Mucosa of gallbladder (tissue), 1 donor: ENCODE results near the gene SUSD2. TPM values are rescaled to one million over a fixed set of nuclear protein-coding genes. Genes with fewer than 3 reads are reported as not detected.
A peak's percentile ranks its signal among the peaks of the same experiment; 100 is the strongest.
"Not testable (repeated sequence)": the region's sequence is repeated elsewhere in the genome, so short reads cannot be mapped to it uniquely, and the experiment has no call there.

Experiments
- DNase-seq: peaks from one replicate; pipeline ENCODE4 v3.0.0-alpha.2; 2020; ENCODE audit warnings: low spot score
- total RNA-seq: library from RNA; stranded (reverse); gene quantifications from one replicate; pipeline ENCODE4 v1.2.1, GENCODE V29; 2021
- donor health status: DM: no; HTN: no; CAD: no.

Gene SUSD2, protein sequence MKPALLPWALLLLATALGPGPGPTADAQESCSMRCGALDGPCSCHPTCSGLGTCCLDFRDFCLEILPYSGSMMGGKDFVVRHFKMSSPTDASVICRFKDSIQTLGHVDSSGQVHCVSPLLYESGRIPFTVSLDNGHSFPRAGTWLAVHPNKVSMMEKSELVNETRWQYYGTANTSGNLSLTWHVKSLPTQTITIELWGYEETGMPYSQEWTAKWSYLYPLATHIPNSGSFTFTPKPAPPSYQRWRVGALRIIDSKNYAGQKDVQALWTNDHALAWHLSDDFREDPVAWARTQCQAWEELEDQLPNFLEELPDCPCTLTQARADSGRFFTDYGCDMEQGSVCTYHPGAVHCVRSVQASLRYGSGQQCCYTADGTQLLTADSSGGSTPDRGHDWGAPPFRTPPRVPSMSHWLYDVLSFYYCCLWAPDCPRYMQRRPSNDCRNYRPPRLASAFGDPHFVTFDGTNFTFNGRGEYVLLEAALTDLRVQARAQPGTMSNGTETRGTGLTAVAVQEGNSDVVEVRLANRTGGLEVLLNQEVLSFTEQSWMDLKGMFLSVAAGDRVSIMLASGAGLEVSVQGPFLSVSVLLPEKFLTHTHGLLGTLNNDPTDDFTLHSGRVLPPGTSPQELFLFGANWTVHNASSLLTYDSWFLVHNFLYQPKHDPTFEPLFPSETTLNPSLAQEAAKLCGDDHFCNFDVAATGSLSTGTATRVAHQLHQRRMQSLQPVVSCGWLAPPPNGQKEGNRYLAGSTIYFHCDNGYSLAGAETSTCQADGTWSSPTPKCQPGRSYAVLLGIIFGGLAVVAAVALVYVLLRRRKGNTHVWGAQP
- 2.0 TPM for total RNA-seq

GRCh38 chr22:24181088-24181995 is at the start of gene SUSD2:
Gene SUSD2 (plus strand): TSS chr22:24181487. CDS start chr22:24181520, 33 bp downstream.
- DNase-seq: no peak

- DNase-seq: no peak
These were observed 47.9 kb upstream of the SUSD2 start for GRCh38 chr22:24133187-24133965.

GRCh38 chr22:24134090-24134846 is 47.0 kb upstream of the SUSD2 start:
- DNase-seq: peak; percentile 57

DNA sequence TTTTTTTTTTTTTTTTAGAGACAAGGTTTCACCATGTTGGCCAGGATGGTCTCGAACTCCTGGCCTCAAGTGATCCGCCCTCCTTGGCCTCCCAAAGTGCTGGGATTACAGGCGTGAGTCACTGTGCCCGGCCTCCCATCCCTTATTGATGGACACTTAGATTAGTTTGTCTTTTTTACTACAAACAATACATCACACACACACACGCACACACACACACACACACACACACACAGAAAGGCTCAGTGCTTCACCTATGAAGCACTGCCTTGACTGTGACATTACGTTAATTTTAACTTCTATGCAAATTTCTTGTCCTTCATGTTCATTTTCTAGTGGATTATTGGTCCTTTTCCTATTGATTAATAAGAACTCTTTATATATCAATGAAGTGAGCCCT is 44.8 kb upstream of the SUSD2 start:
- DNase-seq: not testable (repeated sequence)

DNA sequence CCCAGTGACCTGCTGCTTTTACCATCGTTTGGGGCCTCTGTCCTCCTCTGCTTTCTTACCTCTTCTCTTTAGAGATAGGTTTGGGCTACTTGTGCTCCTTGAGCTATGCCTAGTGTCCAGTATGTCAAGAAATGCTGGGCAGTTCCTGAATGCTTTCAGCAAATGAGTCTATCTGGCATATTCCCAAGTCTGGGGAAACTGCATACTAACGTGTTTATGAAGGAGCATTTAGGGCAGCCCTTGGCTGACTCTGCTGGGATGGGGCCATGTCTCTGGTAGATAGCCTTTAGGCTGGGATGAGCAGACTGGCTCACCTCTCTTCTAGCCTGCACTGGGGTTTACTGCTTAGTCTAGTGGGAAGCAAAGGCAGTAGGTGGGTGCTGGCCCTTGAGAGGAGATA is 43.7 kb upstream of the SUSD2 start:
- no peak for DNase-seq

GRCh38 chr22:24138649-24139420 is 42.5 kb upstream of the SUSD2 start:
- no peak for DNase-seq

DNA sequence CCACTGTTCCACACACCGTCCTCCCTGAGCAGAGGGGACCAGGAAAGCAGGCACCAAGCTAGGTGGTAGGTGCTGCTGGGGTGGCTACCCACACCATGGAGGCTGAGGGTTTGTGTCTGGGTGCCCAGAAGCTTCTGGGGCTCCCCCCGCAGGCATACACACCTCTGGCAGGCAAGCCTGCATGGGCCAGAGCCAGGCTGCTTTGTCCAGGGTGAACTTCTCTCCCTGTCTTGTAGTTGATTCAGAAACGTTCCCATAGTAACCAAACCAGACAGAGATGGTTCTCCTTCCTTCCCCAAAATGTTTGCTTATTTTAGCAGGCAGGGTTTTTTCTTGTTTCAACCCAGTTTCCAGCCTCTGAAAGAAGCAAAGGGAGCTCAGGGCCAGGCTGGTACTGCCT is 40.9 kb upstream of the SUSD2 start:
- no peak for DNase-seq

GRCh38 chr22:24141586-24141985 is 39.7 kb upstream of the SUSD2 start:
- no peak for DNase-seq

DNA sequence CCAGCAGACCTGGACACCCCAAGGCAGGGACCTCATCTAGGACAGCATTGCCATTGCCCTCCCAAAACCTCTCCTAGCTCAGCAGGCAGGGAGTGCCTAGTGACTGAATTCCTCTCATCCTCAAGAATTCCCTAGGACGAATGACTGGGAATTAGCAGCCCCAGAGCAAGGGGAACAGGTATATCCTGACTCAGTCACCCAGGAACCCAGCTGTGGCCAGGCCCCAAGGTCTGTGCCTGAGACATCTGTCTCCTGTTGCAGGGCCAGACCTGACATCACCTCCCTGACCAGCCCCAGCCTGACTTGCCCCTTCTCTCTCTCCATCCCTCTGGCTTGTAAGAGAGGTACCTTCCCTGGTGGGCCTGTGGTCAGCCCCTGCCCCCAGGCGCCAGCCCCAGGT is 39.0 kb upstream of the SUSD2 start:
- no peak for DNase-seq

DNA sequence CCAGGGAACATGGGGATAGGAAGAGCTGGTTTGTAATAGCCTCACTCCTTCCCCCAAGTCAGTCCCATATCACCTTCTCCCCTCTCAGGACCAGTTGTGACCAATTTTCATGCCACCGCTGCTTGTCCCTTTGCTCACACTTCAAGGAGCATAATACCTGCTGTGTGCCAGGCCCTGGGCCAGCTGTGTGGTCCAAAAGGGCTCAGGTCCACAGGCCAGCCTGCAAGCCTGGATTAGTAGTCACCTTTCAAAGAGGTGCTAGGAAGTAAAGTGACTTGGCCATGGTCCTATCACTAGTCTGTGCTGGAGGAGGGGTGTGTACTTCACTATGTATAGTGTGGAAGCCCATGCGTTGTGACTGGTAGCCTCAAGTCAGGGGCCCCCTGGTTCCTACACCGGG is 38.5 kb upstream of the SUSD2 start:
- no peak for DNase-seq

GRCh38 chr22:24144056-24144777 is 37.1 kb upstream of the SUSD2 start:
- DNase-seq: no peak

GRCh38 chr22:24144778-24145085 is 36.6 kb upstream of the SUSD2 start:
- no peak for DNase-seq

- no peak for DNase-seq
These were observed 35.7 kb upstream of the SUSD2 start for GRCh38 chr22:24145446-24146193.

GRCh38 chr22:24146194-24146616 is 35.1 kb upstream of the SUSD2 start:
- peak; percentile 51 for DNase-seq

- DNase-seq: no peak
These were observed 34.4 kb upstream of the SUSD2 start for GRCh38 chr22:24146791-24147353.

DNA sequence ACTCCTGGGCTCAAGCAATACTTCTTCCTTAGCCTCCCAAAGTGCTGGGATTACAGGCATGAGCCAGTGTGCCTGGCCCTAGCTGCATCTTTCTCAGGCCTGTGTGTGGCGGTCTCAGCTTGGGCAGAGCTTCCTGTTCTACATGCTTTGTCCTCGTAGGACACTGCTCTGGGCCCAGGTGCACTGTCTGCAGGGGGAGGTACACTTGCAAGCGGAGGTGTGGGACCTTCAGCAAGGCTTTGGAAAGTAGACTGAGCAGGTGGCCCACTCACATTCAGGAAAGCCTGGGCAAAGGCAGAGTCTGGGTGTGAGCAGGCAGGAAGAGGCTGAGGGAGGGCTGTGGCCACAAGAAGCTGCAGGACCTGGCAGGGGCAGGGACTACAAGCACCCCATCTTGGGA is 33.6 kb upstream of the SUSD2 start:
- DNase-seq: no peak

DNA sequence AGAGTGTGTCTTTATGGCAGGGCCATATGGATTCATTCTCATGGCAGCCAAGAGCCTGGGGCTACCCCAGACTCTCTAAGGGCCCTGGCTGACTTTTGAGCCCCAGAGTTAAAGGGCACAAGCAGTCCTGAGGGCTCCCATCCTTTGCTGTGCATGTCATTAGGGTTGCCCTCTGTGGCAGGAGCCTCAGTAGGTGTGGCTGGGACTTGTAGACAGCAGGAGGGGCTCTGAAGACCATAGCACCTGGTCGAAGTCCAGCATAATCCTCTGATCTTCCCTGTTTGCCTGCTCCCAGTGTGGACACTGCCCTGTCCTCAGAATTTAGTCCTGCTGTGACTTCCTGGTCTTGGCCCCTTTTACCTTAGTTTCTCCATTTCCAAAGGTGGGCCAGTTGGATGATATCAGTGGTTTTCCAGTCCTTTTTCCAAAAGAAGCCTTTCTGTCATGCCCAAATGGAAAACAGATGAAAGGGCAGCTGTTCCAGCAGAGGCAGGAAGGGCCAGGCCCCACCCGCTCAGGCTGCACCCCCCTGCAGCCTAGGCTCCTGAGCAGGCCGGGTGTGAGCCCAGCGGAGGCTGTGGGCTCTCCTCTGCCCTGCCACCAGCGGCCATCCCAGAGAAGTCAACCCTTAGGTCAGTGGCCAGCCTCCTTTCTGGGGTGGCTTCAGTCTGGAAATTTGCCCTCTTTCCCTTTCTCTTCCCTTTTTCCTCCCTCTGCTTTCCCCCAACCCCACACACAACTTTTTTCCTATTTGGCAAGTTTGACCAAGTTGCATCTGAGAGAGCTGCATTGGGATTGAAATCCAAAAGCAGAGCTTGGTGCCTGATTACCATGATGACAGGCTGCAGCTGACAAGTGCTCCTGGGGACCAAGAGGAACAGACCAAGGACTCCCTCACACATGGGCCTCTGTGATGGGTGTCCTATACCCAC is 32.8 kb upstream of the SUSD2 start:
- DNase-seq: no peak
